ENCODE results near the gene DGCR2.

GRCh38 chr22:19047993-19048392 is 74.2 kb downstream of the DGCR2 start:
- TF ChIP-seq CTCF (IDR thresholded peaks at IDR 0.05), result no peak
- TF ChIP-seq POLR2A (IDR thresholded peaks at IDR 0.05), result no peak
